Type B pancreatic cell (in vitro differentiated cells): ENCODE data around the gene C3orf20. TPM values are rescaled to one million over a fixed set of nuclear protein-coding genes. Genes with fewer than 3 reads are reported as not detected.

Source experiments
- DNase-seq: peaks from one replicate; pipeline ENCODE4 v3.0.0; 2021; ENCODE audit warnings: mixed read lengths; ENCODE audit not compliant: unreplicated experiment; ENCODE audit errors: extremely low spot score
- H3K27ac Mint-ChIP-seq: 2 replicates; pipeline ENCODE4 v1.8.0; 2021; ENCODE audit warnings: mild to moderate bottlenecking, mixed read lengths
- H3K27me3 Mint-ChIP-seq: 2 replicates; pipeline ENCODE4 v1.8.0; 2021; ENCODE audit warnings: mixed read lengths
- H3K36me3 Mint-ChIP-seq: 2 replicates; pipeline ENCODE4 v1.8.0; 2021; ENCODE audit warnings: mixed read lengths
- H3K4me1 Mint-ChIP-seq: one replicate; pipeline ENCODE4 v1.8.0; 2021; ENCODE audit warnings: mixed read lengths; ENCODE audit not compliant: unreplicated experiment
- H3K4me3 Mint-ChIP-seq: 2 replicates; pipeline ENCODE4 v1.8.0; 2021; ENCODE audit warnings: mild to moderate bottlenecking, mixed read lengths
- H3K9me3 Mint-ChIP-seq: 2 replicates; pipeline ENCODE4 v1.8.0; 2021; ENCODE audit warnings: mixed read lengths
- CTCF ChIP-seq: fragments of 200-600 bp; sonication (generic); conservative IDR thresholded peaks from 2 replicates; pipeline ENCODE4 v1.5.0; 2021; ENCODE audit warnings: antibody characterized with exemption, mild to moderate bottlenecking
- total RNA-seq: library from RNA; stranded (reverse); gene quantifications from 2 replicates; pipeline ENCODE4 v1.2.1, GENCODE V29; 2021; ENCODE audit warnings: low replicate concordance

The C3orf20 gene
- total RNA-seq, 1 donor from 2014 or later: 0.24 TPM

GRCh38 chr3:14631101-14631497, 43.8 kb upstream of the C3orf20 start:
- H3K4me3 Mint-ChIP-seq: no peak overlapping the region
- no peaks in the 10 kb centered on the region for H3K36me3 Mint-ChIP-seq
- H3K9me3 Mint-ChIP-seq: peaks cover 5% of the 10 kb centered on the region
- peaks cover 50% of the 10 kb centered on the region for H3K27me3 Mint-ChIP-seq
- TF ChIP-seq CTCF: no peak
- DNase-seq: no peak
- H3K4me1 Mint-ChIP-seq: peaks cover 9% of the 10 kb centered on the region
- no peak overlapping the region for H3K27ac Mint-ChIP-seq

- Mint-ChIP-seq H3K27ac (no peak overlapping the region), H3K4me3 (no peak overlapping the region)
These were observed 43.1 kb upstream of the C3orf20 start for GRCh38 chr3:14631687-14632441.

DNA sequence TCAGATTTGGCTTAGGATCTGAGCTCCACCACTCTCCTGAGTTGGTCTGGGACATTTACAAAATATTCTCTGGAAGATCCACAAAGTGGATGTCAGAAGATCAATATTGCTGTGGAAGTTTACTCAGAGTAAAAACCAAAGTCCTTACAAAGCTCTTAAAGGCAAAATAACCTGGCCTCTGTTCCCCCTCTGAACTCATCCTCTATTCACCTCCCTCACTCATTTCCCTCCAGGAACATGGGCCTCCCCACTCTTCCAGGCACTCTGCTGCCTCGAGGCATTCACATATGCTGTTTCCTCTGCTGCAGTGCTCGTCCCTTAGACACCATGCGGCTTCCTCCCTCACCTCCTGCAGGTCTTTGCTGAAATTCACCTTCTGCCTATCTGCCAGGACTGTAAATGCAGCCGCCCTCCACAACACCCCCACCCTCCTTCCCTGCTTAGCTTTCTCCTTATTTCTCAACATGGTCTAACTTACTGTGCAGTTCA, 42.5 kb upstream of the C3orf20 start:
- Mint-ChIP-seq H3K4me3 (no peak overlapping the region), H3K27ac (no peak overlapping the region), H3K36me3 (no peaks in the 10 kb centered on the region), H3K27me3 (peaks cover 59% of the 10 kb centered on the region), H3K4me1 (peaks cover 1% of the 10 kb centered on the region), H3K9me3 (peaks cover 5% of the 10 kb centered on the region)
- no peak for DNase-seq
- TF ChIP-seq CTCF: no peak

More at GRCh38 chr3:14631687-14632441, 43.1 kb upstream of the C3orf20 start:
- peaks cover 5% of the 10 kb centered on the region for H3K9me3 Mint-ChIP-seq
- no peak for TF ChIP-seq CTCF
- DNase-seq: no peak
- no peaks in the 10 kb centered on the region for H3K36me3 Mint-ChIP-seq
- peaks cover 7% of the 10 kb centered on the region for H3K4me1 Mint-ChIP-seq
- H3K27me3 Mint-ChIP-seq: peaks cover 55% of the 10 kb centered on the region

GRCh38 chr3:14633417-14633816, 41.5 kb upstream of the C3orf20 start:
- Mint-ChIP-seq H3K27ac (no peak overlapping the region), H3K27me3 (peaks cover 68% of the 10 kb centered on the region), H3K9me3 (no peaks in the 10 kb centered on the region), H3K36me3 (no peaks in the 10 kb centered on the region), H3K4me3 (no peak overlapping the region), H3K4me1 (no peaks in the 10 kb centered on the region)
- TF ChIP-seq CTCF: no peak
- DNase-seq: no peak

GRCh38 chr3:14633819-14634424, 41.0 kb upstream of the C3orf20 start:
- H3K27ac Mint-ChIP-seq: no peak overlapping the region
- no peaks in the 10 kb centered on the region for H3K4me1 Mint-ChIP-seq
- DNase-seq: no peak
- peak; percentile 83 for TF ChIP-seq CTCF
- peaks cover 73% of the 10 kb centered on the region for H3K27me3 Mint-ChIP-seq
- no peaks in the 10 kb centered on the region for H3K36me3 Mint-ChIP-seq
- no peaks in the 10 kb centered on the region for H3K9me3 Mint-ChIP-seq
- H3K4me3 Mint-ChIP-seq: no peak overlapping the region
